Measurements from ENCODE around the gene SCN4B. TPM values are rescaled to one million over a fixed set of nuclear protein-coding genes. Genes with fewer than 3 reads are reported as not detected.

SCN4B gene
- total RNA-seq, 2 donors from 2014 or later: 0.15 to 0.20 TPM

- Mint-ChIP-seq H3K27me3 (ENCODE audit: insufficient read depth) (peaks cover 8% of the 10 kb centered on the region), H3K4me1 (peaks cover 37% of the 10 kb centered on the region)
- 91 to 100% methylated on average over 2 to 3 of the region's 3 CpGs for WGBS, 2 experiments (ENCODE audit: insufficient coverage in 1 of 2, insufficient read length in 1 of 2)
These were observed 51.9 kb downstream of the SCN4B start for GRCh38 chr11:118100691-118101232.

GRCh38 chr11:118099838-118100556 lies 52.6 kb downstream of the SCN4B start:
- Histone ChIP-seq H3K4me1 (ENCODE audit: control insufficient read depth, insufficient read depth, low read length) (peaks cover 2% of the 10 kb centered on the region), H3K9me3 (ENCODE audit: control insufficient read depth, low read length) (no peaks in the 10 kb centered on the region), H3K9ac (ENCODE audit: extremely low read depth, low read length, poor library complexity, severe bottlenecking) (no peak overlapping the region), H3K27ac (ENCODE audit: low read depth, low read length) (no peak overlapping the region), H3K4me3 (ENCODE audit: low read length) (no peak overlapping the region), H3K27me3 (ENCODE audit: control insufficient read depth, insufficient read depth, low read length, poor library complexity, severe bottlenecking) (no peaks in the 10 kb centered on the region), H3K36me3 (ENCODE audit: control insufficient read depth, insufficient read depth, low read length) (no peaks in the 10 kb centered on the region)
- WGBS, 2 experiments (ENCODE audit: insufficient coverage in 1 of 2, insufficient read length in 1 of 2): 78 to 86% methylated on average over 6 to 10 of the region's 10 CpGs
- no peak for TF ChIP-seq CTCF (conservative IDR thresholded peaks at IDR 0.05)
- Mint-ChIP-seq H3K4me1 (peaks cover 34% of the 10 kb centered on the region), H3K36me3 (ENCODE audit: low read depth) (no peaks in the 10 kb centered on the region), H3K4me3 (no peak overlapping the region), H3K27ac (no peak overlapping the region), H3K27me3 (ENCODE audit: insufficient read depth) (peaks cover 12% of the 10 kb centered on the region), H3K9me3 (no peaks in the 10 kb centered on the region)
- peak; percentile 57 for DNase-seq

More at GRCh38 chr11:118100691-118101232, 51.9 kb downstream of the SCN4B start:
- TF ChIP-seq CTCF (conservative IDR thresholded peaks at IDR 0.05): no peak
- Histone ChIP-seq H3K4me1 (ENCODE audit: control insufficient read depth, insufficient read depth, low read length) (peaks cover 2% of the 10 kb centered on the region), H3K9me3 (ENCODE audit: control insufficient read depth, low read length) (no peaks in the 10 kb centered on the region), H3K27ac (ENCODE audit: low read depth, low read length) (no peak overlapping the region), H3K36me3 (ENCODE audit: control insufficient read depth, insufficient read depth, low read length) (no peaks in the 10 kb centered on the region), H3K4me3 (ENCODE audit: low read length) (no peak overlapping the region), H3K27me3 (ENCODE audit: control insufficient read depth, insufficient read depth, low read length, poor library complexity, severe bottlenecking) (no peaks in the 10 kb centered on the region), H3K9ac (ENCODE audit: extremely low read depth, low read length, poor library complexity, severe bottlenecking) (no peak overlapping the region)
- H3K4me3 Mint-ChIP-seq: no peak overlapping the region
- no peak overlapping the region for H3K27ac Mint-ChIP-seq
- no peaks in the 10 kb centered on the region for H3K9me3 Mint-ChIP-seq
- H3K36me3 Mint-ChIP-seq (ENCODE audit: low read depth): no peaks in the 10 kb centered on the region
- DNase-seq: no peak

GRCh38 chr11:118098996-118099837 lies 53.4 kb downstream of the SCN4B start:
- no peaks in the 10 kb centered on the region for H3K27me3 ChIP-seq (ENCODE audit: control insufficient read depth, insufficient read depth, low read length, poor library complexity, severe bottlenecking)
- Mint-ChIP-seq H3K4me3 (no peak overlapping the region), H3K4me1 (peaks cover 34% of the 10 kb centered on the region), H3K36me3 (ENCODE audit: low read depth) (no peaks in the 10 kb centered on the region), H3K27me3 (ENCODE audit: insufficient read depth) (peaks cover 10% of the 10 kb centered on the region), H3K27ac (no peak overlapping the region), H3K9me3 (no peaks in the 10 kb centered on the region)
- H3K27ac ChIP-seq (ENCODE audit: low read depth, low read length): no peak overlapping the region
- H3K4me3 ChIP-seq (ENCODE audit: low read length): no peak overlapping the region
- peaks cover 2% of the 10 kb centered on the region for H3K4me1 ChIP-seq (ENCODE audit: control insufficient read depth, insufficient read depth, low read length)
- no peak for TF ChIP-seq CTCF (conservative IDR thresholded peaks at IDR 0.05)
- no peak overlapping the region for H3K9ac ChIP-seq (ENCODE audit: extremely low read depth, low read length, poor library complexity, severe bottlenecking)
- 67 to 71% methylated on average over 6 to 11 of the region's 11 CpGs for WGBS, 2 experiments (ENCODE audit: insufficient coverage in 1 of 2, insufficient read length in 1 of 2)
- DNase-seq: peak; percentile 81
- H3K9me3 ChIP-seq (ENCODE audit: control insufficient read depth, low read length): no peaks in the 10 kb centered on the region
- no peaks in the 10 kb centered on the region for H3K36me3 ChIP-seq (ENCODE audit: control insufficient read depth, insufficient read depth, low read length)
